HG02943 (cell line): Measurements from ENCODE around the gene CFAP74.

ENCODE experiments used
- ATAC-seq: cut with Tn5 transposase; IDR thresholded peaks from one replicate; pipeline ENCODE4 v1.9.1; 2021; ENCODE audit warnings: mild to moderate bottlenecking, low read depth, moderate library complexity; ENCODE audit not compliant: unreplicated experiment

Gene CFAP74

DNA sequence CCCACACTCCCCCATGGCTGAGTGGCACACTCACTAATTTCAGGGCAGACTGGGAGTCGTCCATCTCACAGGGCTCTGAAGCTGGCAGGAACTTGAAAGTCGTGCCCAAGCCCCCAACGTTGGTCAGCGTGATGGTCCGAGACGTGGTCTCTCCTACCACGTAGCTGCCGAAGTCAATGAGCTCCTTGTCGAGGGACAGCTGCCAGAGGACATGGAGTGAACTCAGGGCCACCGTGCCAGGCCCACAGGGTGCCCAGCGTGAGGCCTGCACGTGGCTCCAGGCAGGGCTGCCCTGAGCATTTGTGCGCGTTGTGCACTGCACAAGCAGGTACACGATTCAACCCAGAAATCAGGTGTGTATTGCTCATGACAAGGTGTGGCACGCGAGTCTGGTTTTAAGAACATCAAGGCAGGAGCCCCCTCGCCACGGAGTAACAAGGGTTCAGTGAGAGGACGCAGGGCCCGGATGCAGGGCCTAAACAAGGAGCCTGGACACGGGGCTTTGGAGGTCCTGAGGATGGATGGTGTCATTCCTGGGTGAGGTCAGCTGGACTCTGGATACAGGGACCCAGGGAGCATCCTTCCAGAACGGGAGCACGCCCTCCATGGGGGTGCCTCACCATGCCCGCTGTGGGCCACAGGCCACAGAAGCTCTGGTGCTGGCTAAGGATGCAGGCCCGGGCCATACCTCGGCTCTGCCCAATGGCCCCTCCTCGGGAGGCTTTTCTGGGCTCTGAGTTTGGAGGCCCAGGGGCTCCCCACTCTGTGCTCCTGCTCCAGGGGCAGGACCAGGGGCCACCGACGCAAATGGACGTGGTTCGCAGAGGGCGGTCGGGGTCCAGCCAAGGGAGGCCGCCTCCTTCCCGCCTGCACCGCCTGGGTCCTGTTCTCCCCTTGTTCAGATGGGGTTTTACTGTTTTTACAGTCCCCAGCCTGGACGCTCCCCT lies 46.7 kb downstream of the CFAP74 start:
- no peak for ATAC-seq

DNA sequence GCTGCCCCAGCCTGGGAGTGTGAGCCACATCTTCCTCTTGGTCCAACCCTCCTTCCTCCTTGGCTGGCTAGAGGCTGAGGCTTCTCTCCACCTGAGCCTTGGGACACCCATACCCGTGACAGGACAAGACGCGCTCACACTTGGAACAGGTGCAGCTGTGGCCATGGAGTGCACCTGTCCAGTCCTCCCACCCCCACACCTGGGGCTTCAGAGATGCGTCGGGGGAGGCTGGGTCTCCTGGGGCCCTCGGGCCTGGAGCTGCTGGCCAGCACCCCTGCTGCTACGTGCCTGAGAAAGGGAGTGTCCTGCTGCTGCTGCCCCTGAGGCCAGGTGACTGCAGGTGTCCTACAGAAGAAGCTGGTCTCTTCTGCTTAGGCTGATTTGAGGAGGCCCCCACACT lies 47.5 kb downstream of the CFAP74 start:
- ATAC-seq: no peak

DNA sequence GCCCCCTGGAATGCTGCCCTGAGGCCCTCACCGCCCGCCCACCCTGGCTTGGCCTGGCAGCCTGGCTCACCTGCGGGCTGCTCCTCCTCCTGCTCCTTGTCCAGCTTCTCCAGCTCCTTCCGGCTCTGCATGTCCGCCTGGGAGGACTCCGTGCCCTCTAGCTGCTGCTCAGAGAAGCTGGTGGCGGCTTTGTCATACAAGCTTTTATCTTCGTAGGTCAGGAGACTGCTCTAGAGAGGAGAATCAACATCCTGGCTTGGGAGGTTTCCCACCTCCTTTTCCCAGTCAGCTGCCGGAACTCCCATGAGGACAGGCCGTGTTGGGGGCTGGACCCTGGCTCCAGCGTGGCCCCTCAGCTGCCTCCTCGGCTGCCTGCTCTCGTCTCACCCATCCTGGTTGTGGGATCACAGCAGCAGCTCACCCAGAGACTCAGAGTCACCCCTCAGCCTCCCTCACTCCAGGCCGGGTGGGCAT lies 47.9 kb downstream of the CFAP74 start:
- ATAC-seq: no peak

DNA sequence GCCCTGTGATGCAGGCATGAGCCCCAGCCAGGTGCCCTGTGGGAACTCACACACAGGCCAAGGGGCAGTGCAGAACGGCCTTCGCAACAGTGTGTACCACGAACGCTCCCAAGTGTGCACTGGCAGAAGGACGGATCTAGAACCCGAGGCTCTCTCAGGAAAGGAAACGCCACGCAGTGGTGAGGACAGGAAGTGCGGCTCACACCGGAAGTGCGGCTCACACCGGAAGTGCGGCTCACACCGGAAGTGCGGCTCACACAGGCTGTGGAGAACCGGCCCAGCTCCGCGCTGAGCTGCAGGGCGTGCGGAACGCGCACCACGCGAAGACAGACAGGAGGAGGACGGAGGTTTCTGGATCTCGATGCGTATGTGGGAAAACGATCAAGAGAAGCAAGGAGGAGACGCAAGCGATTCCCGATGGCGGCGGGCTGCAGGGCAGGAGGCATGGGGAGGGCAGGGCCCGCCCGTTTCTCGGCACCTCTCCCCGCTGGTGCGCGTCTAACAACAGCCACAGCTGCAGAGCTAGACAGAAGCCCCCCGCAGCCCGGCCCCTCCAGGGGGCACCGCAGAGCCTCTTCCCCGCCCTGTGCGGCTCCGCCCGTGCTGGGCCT lies 48.6 kb downstream of the CFAP74 start:
- no peak for ATAC-seq

DNA sequence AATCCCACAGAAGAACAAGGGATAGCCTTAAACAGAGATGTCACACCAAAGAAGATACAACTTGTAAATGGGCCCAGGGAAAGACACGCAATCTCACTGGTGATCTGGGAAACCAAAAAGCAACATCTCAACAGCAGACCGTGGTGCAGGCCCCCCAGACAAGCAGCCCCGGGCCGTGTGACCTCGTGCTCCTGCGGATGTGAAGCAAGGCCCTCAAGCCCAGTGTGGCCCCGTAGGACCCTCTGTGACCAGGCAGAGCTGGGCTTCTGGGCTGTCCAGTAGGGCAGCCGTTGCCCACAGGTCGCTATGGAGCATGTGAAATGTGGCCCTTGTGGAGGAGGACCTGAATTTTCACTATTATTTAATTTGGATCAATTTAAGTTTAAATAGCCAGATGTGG lies 49.6 kb downstream of the CFAP74 start:
- no peak for ATAC-seq

DNA sequence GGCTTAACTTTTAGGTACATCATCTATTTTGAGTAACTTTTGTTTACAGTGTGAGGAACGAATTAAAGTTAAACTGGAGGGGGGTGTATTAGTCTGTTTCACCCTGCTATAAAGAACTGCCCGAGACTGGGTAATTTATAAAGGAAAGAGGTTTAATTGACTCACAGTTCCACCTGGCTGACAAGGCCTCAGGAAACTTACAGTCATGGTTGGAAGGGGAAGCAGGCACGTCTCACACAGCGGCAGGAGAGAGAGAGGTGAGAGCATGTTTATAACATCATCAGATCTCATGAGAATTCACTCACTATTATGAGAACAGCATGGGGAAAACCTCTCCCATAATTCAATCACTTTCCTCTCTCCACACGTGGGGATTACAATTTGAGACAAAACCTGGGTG lies 52.6 kb downstream of the CFAP74 start:
- ATAC-seq: no peak

DNA sequence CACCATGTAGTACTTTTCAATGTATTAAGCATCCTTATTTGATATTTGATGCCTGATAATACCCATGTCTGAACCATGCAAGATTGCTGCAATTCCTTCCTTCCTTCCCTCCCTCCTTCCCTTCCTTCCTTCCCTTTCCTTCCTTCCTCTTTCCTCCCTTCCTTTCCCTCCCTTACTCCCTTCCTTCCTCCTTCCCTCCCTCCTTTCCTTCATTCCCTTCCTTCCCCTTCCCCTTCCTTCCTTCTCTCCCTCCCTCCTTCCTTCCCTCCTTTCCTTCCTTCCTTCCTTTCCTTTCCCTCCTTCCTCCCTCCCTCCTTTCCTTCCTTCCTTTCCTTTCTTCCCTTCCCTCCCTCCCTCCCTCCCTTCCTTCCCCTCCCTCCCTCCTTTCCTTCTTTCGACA lies 54.8 kb downstream of the CFAP74 start:
- no peak for ATAC-seq

DNA sequence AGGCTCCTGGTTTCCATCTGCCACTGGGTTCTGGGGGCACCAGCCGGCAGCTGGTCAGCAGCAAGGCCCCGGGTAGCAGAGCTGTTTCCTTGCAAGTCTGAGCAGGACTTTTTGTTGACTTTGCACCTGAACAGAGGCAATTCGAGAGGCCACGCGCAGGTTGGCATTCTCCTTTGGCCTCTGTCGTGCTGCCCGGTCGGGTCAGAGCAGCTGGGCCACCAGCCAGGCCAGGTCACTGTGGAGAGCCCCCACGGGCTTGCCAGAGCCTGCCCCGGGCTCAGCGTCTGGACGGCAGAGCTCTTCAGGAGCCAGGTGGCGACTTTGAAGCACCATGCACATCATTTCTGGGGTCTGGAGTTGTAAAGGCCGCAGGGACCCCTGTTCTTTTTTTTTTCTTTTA lies 56.1 kb downstream of the CFAP74 start:
- ATAC-seq: no peak

DNA sequence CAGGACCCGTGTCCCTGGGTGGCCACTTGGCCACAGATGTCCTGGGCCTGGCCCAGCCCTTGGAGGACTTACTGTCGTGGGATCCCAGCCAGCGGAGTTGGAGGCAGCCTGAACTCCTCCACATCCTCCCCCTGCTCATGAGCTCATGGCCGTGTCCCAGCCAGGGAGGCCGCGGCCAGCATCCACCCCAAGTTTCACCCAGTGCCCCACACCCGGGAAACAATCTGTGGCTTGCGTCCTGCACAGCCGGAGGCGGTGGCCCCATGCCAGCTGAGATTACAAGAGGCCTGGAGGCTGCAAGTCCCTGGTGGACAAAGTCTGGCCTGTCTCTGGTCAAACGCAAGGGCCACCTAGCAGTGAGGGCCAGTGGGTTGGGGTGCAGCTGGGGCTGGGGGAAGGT lies 57.0 kb downstream of the CFAP74 start:
- no peak for ATAC-seq

DNA sequence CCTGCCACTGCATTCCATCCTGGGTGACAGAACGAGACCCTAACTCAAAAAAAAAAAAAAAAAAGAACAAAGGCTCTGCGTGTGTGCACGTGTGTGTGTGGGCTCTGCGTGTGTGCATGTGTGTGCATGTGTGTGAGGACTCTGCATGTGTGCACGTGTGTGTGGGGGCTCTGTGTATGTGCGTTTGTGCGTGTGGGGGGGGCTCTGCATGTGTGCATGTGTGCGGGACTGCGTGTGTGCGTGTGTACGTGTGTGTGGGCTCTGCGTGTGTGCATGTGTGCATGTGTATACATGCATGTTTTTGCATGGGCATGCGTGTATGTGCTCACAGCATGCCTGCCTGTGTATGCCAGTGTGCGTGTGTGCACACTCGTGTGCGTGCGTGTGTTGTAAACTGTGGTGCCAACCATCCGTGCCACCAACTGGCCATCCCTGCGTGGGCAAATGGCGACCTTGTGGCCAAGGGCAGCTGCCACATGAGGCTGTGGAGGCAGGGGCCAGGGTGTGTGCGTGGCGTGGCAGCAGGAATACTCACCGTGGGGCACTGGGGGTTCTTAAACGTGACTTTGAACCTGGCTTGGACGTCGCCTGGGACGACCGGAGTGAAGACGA lies 57.7 kb downstream of the CFAP74 start:
- no peak for ATAC-seq

DNA sequence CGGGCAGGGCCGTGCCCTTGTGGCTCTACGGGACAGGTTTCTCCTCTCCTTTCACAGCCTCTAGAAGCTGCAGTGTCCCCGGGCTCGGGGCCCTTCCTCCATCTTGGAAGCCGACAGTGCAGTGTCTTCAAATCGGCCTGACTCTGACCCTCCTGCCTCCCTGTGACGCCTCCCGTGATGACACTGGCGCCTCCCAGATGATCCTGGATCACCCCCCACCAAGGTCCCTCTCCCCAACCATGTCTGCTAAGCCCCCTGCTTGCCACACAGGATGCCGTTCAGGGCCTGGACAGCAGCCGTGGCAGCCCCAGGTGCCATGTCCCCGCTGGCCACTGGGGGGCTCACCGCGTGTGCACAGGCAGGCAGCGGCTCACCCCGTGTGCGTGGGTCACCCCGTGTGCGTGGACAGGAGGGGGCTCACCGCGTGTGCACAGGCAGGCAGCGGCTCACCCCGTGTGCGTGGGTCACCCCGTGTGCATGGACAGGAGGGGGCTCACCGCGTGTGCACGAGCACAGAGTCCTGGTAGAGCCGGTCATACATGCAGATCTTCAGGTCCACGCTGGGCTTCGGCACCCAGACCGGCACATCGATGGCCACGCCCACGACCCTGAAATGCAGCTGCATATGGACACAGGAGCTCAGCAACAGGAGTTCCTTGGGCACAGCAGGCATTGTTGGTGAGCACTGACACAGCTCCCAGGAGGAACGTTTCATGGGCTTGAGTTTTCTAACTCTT lies 59.6 kb downstream of the CFAP74 start:
- ATAC-seq: no peak

DNA sequence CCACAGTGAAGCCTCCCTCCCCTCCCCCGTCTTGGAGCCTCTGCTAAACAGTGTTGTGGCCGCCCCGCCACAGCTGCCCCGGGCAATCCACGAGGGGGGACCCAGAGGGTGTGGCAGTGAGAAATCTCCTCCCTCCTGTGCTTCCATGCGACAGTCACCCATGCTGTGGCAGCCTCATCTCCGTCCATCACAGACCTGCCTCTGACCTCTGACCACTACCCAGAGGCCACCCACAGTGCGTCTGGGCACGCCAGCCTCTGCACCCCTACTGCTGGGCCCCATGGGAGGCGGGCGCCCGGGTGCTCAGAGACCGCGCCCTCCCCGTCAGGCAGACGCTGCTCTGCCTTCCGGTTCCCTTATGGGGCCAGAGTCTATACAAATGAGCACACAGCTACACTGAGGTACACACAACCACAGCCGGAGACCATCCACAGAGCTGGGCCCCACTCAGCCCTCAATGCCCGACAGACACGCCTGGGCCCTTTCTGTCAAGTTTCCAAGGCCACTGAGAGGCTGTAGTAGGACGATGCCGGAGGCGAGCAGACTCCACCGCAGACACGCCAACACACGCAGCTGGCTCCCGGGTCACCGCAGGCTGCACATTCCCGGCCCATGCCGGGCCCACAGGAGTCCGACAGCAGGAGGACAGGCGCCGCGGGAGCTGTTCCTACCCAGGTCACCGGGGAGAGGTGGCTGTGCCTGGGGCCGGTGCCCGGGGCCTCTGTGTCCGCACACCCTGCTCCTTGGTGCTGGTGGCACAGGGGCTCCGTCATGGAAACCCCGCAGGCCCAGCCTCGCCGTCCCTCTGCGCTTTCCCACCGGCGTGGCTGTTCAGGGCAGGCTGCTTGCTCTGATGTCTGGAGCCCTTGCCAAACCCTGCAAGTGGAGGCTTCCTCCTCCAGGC lies 60.6 kb downstream of the CFAP74 start:
- no peak for ATAC-seq

DNA sequence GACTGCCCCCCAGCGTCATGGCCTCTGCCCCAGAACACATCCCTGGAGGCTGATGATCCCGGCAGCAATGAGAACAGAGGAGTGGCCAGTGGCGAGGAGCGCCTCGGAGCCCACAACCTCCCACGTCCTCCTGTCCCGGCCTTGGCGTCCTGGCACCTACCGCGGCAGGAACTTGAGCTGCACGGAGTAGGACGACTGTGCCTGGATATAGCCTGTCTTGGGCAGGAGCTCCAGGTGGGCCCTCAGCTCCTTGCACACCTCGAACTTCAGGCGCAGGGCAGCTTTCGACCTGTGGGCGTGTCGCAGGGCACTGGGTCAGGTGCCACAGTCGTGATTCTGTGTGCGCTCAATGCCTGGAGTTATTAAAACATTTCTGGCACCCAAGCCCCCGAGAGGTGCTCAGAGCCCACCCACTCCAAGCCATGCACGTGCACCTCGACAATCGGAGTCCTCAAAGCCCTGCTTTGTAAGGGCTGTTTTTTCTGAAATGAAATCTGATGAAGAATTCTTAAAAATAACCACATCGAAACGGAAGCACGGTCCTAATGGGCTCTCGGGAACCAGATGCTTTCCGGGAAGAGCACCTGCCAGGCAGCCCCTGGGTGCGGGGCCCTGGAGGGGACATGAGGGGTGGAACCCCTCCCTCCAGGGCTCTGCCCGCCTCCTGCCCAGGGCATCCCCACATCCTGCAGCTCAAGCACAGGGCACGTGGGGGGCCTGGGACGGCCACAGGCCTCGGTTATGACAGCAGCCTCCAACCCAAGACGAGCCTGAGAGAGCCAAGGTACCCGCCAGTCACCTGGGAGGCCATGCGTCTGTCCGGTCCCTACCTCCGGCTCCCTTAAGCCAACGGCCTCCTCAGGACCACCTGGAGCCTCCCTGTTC lies 61.5 kb downstream of the CFAP74 start:
- ATAC-seq: no peak

DNA sequence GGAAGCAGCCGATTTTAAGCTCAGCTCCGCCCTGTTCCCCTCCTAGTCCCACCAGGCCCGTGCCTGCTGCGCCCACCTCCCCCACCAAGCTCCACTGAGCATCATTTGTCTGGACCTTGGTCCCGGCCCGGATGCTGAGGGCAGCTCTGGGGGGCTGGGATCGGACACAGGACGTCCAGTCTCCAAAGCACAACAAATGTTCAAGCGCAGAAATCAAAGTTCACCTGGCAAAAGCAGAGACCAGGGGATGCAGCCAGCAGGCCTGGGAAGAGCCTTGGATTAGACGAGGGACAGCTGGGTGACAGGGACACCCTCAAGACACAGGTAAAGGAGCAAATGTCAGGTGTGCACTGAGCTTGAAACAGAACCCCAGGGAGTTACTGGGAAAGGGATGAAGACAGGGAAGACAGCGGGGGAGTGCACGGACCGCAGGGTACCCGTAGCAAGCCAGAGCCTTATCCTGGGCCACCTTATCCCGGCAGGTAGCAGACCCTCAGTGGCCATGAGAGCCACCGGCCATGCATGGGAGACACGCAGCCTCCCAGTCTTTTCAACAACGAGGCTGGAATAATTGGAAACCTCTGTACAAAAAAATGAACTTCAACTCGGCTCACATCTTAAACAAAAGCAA lies 62.3 kb downstream of the CFAP74 start:
- ATAC-seq: no peak

DNA sequence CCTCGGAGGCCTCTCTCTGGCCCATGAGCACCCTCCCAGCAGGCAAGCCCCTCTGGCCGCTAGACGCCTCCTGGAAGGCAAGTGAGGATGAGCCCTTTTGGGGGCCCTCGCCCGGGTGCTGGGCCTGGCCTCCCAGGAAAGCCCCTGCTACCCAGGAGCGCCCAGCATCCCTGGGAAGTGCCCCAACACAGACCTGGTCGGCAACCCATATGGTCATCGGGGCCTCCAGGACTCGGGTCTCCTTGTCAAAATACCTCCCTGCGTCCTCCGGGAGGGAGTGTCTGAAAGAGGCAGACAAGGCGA lies 63.5 kb downstream of the CFAP74 start:
- ATAC-seq: no peak

DNA sequence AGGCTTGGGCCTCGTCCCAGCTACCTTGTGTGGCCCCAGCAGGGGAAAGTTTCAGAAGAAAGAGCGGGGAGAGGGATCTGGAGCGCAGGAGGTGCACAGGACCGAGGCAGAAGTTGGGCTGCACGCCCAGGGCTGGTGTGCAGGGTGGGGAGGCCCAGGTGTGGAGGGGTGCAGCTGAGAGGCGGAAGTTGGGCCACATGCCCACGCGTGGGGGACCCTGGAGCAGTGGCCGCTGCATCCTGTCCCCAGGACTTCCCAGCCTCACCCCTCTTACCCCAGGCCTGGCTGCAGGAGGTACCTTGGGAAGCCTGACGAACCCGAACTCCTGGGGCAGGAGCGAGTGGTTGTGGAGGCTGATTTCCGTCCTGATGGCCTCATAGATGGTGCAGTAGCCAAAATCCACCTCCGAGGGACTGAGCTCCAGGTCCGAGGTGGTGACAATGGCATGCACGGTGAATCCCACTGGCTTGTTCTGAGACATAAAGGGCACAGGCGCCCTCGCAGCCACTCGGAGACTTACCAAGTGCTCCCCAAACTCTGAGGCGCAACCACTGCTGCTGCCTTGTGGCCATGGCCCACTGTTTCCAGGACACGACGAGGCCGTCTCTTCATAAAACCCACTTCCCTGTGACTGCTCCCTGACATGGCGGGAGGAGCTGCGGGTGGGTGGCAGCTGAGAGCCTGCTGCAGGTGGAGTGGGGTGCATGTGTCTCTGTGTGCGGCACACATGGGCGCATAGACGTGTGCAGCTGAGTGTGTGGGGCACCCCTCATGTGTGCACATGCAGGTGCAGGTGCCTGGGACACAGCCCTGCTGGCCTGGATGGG lies 64.1 kb downstream of the CFAP74 start:
- ATAC-seq: no peak

DNA sequence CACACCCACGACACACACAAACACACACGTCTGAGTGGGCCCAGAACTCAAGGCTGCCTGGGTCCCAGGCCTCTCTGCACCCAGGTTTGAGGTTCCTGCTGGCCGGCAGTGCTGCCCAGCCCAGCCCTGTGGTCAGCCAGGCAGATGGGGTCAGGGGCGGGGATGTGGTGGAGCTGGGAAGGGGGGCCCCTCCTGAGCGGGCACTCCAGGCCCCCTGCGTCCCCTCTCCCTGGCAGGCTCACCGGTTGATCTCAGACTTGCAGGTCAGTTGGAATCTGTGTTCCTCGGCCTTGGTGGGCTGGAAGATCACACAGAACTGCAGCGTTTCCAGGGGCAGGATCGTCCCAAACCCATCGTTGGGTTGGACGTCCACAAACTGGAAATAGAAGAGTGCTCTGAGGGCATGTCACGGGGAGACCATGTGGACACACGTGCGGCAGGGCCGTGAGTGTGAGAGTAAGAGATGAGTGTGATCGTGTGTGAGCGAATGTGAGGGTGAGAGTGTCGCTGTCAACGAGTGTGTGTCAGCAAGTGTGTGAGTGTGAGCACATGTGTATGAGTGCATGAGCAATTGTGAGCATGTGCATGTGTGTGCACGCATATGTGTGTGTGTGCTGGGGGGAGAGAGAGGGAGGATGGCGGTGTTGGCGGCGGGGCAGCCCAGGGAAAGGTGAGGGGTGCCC lies 64.8 kb downstream of the CFAP74 start:
- no peak for ATAC-seq
